HG03280 (cell line): ENCODE data around the gene IQGAP3.
"Not testable (repeated sequence)": the region's sequence is repeated elsewhere in the genome, so short reads cannot be mapped to it uniquely, and the experiment has no call there.

Experiments used
- ATAC-seq: cut with Tn5 transposase; IDR thresholded peaks from one replicate; pipeline ENCODE4 v1.9.1; 2021; ENCODE audit warnings: mild to moderate bottlenecking, moderate library complexity; ENCODE audit not compliant: unreplicated experiment

The IQGAP3 gene

DNA sequence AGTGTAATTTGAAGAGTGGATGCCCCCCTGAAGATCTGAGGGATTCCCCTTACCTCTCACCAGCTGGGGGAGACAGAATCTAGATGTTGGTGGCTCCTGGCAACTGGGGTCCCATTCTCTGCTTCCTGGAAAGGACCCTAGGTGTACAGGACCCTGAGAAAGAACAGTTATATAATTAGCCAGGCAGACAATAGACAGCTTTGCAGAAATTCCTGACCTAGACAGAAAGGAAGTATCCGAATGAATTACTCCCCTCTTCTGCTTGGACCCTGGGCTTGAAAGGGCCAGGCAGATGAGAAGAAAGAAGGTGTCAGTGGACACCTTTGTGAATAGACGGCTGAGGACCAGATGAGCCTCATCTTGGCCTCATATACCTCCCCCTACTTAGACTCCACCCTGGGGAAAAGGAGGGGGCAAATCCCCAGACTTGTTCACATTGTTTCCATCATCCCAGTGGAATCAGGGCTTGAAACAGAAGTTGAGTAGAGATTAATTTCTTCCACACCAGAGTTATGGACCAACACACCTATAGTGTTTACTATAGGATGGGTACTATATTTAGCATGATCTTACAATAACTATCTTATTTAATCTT is 1.8 kb upstream of the IQGAP3 start:
- no peak for ATAC-seq

- ATAC-seq, result no peak
These were observed 276 bp upstream of the IQGAP3 start for GRCh38 chr1:156572663-156573018.

DNA sequence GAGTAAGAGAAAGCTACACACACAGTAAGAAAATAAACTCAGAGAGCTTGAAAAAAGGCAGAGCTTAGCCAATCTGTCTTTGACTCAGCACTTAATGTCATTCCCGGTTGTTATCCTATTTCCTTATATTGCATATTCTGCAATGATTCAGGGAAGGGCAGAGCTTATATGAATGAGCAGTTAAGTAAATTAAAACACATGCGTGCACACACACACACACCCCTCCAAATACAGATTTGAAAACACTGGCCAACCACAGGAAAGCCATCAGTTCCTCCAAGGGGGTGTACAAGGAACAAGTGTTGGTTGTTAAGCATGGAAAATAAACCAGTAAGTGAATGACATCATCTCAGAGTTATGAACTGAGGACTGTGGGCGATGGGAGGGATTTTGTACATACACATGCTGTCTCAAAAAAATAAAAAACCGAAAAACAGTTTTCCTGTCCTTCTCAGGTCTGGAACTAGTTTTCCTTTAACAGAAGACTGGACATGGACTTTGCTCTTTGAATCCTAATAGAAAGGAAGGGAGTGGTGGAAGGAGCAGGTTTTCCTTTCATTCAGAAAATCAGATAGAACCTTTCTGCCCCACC is 1.0 kb downstream of the IQGAP3 start:
- ATAC-seq, result no peak

GRCh38 chr1:156566436-156566835 is 5.9 kb downstream of the IQGAP3 start:
- ATAC-seq, result no peak

GRCh38 chr1:156565519-156565918 is 6.8 kb downstream of the IQGAP3 start:
- ATAC-seq, result no peak

GRCh38 chr1:156560585-156561163 is 11.7 kb downstream of the IQGAP3 start:
- ATAC-seq, result no peak

- no peak for ATAC-seq
These were observed 12.5 kb downstream of the IQGAP3 start for GRCh38 chr1:156559797-156560385.

DNA sequence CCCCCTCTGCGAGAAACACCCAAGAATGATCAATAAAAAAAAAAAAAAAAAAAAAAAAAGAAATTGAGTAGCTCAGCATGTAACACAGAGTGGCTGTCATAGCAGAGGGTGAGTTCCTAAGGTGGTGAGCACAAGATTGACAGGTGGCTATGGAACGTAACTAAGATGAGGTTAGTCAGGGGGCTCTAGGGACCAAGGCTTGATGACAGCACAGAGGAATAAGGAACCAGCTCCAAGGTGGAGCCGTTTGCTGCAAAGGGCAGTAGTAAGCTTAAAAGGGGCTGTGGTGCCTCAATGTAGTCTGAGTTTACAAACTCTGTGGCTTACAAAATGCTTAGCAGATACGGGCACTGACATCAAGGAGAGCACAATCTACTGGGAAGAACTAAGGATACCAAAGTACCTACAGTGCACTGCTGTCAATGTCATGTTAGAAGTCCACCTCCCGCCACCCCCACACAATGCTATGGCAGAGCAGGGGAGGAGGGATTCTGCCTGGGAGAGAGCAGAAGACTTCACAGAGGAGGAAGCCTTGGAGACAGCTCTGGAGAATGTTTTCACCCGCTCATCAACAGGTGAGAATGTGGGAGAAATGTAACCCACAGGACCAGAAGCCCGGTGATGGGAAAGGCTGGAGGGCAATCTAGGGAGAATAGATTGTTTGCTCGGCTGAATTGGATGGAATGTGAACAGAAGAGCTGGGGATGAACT is 13.1 kb downstream of the IQGAP3 start:
- no peak for ATAC-seq

- no peak for ATAC-seq
These were observed 16.0 kb downstream of the IQGAP3 start for GRCh38 chr1:156556354-156556753.

DNA sequence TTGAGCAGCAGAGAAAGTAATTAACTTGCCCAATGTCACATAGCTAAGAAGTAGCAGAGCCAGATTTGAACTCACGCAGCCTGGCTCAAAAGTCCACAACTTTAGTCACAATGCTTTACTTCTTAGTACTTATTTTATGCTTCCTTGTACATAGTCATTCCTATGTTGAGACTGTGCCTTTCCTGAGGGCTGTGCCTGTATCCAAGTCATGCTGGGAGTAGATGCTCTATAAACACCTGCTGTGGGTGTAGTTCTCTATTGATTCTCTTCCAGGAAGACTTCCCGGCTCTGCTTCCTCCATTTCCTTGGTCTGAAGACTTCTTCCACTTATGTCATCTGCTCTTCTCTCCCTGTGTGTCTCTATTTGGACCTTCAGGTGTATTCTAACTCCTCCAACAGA is 16.6 kb downstream of the IQGAP3 start:
- ATAC-seq, result no peak

- ATAC-seq, result no peak
These were observed 17.4 kb downstream of the IQGAP3 start for GRCh38 chr1:156554971-156555370.

- ATAC-seq, result no peak
These were observed 18.4 kb downstream of the IQGAP3 start for GRCh38 chr1:156553860-156554485.

DNA sequence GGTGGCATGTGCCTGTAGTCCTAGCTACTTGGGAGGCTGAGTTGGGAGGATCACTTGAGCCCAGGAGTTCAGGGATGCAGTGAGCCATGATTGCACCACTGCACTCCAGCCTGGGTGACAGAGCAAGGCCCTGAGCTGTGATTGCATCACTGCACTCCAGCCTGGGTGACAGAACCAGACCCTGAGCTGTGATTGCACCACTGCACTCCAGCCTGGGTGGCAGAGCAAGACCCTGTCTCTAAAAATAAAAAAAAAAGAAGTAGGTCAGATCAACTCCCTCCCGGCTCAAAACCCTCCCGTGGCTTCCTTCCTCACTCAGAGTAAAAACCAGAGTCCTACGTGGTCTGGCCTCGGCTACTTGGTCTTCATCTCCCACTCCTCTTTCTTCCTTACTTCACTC is 19.4 kb downstream of the IQGAP3 start:
- ATAC-seq, result not testable (repeated sequence)

GRCh38 chr1:156552518-156552917 is 19.8 kb downstream of the IQGAP3 start:
- no peak for ATAC-seq

- ATAC-seq, result no peak
These were observed 20.5 kb downstream of the IQGAP3 start for GRCh38 chr1:156551869-156552268.

DNA sequence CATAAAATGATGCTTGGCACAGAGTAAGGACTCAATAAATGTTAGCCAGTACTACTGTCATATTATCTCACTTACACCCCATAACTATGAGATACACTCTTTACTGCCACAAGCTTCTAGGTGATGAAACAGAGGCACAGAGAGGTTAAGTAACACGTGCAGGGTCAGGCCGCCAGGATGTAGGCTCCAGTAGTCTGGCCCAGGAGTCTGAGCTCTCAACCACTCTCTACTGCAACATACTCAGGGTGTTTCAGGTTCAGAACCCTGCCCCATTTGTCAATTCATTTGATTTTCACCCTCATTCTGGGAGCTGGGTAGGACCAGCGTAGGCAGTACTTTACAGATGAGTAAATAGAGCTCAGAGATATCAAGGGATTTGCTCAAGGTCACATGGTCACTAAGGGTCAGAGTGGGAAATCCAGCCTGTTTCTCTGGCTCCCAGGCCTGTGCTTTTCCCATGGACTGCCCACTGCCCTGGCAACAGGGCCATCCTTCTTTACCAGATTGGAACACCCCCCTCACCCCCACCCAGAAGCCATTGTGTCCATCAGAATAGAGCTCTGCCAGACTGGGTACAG is 21.2 kb downstream of the IQGAP3 start:
- ATAC-seq, result no peak

DNA sequence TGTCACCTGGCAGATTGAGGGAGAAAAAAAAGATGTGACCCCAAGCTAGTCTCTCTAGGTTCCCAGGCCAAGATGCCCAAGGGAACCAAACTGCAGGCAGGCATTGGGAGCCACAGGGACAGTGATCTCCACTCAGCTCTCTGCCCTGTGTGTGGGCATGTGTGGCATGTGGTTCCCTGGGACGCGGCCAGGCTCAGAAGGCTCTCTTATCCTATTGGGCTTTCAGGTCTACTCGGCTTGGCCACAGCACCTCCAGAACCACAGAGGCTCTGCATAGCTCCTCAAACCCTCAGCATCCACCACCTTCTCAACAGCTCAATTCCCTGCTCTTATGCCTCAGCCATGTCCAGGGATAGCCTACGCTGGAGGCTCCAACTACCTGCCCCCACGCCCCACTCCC is 22.0 kb downstream of the IQGAP3 start:
- ATAC-seq, result no peak

- no peak for ATAC-seq
These were observed 22.5 kb downstream of the IQGAP3 start for GRCh38 chr1:156549831-156550230.

GRCh38 chr1:156549390-156549789 is 23.0 kb downstream of the IQGAP3 start:
- no peak for ATAC-seq

- no peak for ATAC-seq
These were observed 24.4 kb downstream of the IQGAP3 start for GRCh38 chr1:156547982-156548381.

GRCh38 chr1:156547434-156547833 is 24.9 kb downstream of the IQGAP3 start:
- no peak for ATAC-seq
